ENCODE data around the gene NXPH1.
"Not testable (repeated sequence)": the region's sequence is repeated elsewhere in the genome, so short reads cannot be mapped to it uniquely, and the experiment has no call there.

Gene NXPH1

DNA sequence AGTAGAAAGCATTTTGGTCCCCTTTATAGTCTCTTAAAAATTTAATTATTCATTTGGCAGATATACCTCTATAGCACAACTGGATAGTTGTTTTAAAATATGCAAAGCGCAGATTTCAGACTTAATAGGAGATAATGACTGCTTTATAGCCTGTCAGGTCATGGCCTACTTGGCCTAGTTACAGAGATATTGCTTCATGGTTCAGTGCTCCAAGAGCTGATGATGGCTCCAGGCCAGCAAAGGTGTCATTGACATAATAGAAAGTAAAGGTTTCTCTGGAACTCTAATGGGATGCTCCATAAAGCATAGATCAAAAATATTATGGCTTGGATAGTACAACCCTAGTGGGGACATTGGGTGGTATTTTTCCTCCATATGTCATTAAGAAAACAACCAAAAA lies 285.7 kb downstream of the NXPH1 start:
- DNase-seq (ENCODE audit: low read depth) = no peak

DNA sequence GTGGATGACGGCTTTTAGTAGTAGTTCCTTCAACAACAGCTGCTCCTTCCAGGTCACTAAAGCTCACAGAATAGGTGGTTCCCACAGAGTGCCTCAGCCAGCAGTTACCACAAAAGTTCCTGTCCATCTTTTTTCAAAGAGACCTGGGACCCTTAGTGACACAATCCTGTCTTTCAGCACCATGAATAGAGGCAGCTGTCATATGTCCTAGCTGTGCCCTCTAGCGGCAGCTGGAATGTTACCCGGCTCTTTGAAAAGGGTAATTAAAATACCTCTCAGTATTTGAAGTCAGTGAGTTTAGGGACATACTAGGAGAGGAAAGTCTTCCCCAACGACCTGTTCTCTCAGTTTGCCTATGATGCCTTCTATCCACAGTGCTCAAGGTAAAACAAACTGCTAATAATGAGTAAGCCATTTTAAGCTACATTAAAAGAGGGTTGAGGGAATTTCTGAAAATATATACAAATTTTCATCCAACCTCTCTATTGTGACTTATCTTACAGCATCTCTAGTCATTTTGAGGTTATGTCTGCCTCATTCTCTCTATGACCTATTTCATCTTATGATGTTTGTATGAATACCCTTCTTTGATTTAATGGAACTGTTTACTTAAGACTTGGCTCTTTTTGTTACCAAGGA lies 290.8 kb downstream of the NXPH1 start:
- no peak for DNase-seq (ENCODE audit: low read depth)

DNA sequence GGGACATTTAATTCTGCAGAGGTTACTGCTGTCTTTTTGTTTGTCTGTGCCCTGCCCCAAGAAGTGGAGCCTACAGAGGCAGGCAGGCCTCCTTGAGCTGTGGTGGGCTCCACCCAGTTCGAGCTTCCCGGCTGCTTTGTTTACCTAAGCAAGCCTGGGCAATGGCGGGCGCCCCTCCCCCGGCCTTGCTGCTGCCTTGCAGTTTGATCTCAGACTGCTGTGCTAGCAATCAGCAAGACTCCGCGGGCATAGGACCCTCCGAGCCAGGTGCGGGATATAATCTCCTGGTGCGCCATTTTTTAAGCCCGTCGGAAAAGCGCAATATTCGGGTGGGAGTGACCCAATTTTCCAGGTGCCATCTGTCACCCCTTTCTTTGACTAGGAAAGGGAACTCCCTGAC lies 298.3 kb downstream of the NXPH1 start:
- not testable (repeated sequence) for DNase-seq (ENCODE audit: low read depth)

DNA sequence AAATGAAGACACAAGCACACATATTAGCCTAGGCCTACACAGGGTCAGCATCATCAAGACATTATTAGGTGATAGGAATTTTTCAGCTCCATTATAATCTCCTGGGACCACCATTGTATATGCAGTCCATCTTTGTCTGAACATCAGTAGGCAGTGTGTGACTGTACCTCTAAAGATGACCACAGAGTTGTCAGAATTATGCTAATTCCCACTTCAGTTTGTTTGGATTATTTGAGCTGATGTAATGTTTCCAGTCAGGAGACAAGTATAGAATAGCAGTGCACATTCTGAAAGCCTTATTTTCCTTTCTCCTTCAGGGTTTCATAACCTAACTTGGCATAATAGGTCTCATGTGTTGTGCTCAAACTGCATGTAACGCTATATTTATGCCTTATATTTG lies 306.4 kb downstream of the NXPH1 start:
- no peak for DNase-seq (ENCODE audit: low read depth)

DNA sequence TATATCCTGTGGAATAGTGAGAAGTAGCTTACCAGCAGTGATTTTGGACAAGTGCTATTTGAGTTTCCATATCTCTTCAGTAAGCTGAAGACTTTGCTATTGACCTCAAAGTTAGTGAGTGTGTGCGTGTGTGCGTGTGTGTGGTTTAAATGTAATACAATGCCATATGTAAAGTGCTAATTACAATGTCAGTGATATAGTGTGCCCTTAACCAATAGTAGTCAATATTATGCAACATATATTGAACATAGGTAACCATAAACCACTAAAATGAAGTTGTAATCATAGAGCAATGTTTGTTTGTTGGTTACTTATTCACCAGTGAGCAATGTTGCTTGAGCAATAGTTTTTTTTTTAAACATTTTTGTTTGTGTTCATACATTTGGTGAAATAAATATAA lies 309.4 kb downstream of the NXPH1 start:
- DNase-seq (ENCODE audit: low read depth) = no peak

DNA sequence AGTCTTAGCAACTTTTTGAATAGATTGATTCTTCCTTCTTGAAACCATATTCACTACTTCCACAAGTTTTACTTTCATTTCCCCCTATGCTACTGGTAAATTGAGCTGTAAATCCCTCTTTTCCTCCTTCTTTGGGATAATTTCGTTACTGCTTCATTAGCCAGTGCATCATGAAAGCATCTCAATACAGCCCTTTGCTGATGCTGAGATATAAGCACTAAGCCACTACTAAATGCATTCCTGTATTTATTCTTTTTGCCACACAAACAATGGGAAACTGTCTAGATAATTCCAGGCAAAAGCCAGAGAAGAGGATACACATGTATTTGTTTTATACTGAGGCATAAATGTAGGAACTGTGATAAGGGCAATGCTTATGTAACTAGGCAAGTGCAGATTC lies 313.9 kb downstream of the NXPH1 start:
- DNase-seq (ENCODE audit: low read depth) = no peak

DNA sequence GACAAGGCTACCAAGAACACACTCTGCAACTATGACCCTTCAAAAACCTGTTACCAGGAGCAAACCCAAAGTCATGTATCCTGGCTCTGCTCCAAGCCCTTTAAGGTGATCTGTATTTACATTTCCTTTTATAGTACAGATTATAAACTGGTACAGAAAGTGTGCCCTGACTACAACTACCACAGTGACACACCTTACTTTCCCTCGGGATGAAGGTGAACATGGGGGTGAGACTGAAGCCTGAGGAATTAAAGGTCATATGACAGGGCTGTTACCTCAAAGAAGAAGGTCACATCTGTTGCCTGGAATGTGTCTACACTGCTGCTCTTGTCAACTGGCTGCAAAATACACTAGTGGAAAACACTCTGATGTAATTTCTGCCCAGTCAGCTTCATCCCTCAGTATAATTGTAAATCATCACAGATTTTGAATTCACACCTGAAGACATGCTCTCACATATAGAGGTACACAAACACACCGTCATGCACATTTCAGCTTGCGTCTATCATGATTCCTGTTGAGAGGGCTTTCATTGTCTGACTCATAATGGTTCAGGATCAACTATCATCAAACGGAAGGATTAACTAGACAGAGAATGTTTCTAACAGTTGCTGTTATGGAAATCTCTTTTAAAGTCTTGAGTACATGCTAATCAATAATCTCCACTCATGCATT lies 318.3 kb downstream of the NXPH1 start:
- DNase-seq (ENCODE audit: low read depth) = no peak

DNA sequence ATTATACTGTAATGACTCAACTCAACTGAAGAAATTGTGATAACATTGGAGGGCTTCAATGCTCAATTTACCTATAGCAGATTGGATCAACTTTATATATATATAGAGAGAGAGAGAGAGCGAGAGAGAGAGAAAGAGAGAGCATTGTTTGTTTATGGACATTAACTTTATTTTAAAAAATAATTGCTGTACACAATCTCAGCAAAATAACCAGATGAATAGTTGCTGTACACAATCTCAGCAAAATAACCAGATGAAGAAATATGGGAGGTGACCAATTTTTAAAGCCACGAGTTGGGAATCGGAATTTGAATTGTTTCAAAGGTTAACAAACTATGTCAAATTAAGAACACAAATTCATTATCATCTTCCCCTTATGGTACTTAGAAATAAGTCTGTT lies 319.9 kb downstream of the NXPH1 start:
- DNase-seq (ENCODE audit: low read depth) = no peak

DNA sequence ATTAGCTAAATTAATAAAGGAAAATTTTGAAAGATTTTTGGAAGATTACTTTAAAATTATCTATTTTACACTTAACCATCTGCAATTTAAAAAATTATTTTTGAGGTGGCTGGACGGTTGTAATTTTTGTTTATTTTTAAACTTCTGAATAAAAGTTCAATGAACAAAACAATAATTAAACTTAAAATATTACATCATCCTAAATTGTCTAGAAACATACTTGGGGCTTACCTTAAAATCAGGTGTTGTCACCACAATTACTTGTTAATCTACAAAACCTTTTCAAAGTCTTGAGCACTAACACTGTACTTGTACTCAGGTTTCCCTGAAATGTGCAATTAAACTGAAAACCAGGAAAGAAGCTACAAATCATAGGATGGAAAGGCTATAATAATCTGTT lies 328.3 kb downstream of the NXPH1 start:
- DNase-seq (ENCODE audit: low read depth) = no peak

DNA sequence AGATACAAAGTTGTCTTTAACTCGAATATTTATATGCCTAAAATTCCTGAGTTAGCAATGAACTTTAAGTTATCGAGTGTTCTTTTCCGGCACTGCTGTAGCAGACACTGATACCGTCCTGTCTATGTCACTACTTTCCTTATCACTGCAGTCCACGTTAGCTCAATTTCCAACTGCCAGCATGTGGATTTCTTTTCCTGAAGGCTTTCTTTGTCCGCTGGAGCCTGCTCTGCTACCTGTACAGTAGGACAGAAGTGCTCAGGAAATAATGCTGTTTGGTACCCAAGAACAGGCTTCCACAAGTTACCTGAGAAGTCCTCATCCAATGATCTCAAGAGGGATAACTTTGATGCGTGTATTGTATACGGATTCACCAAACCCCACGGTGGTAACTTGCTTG lies 329.4 kb downstream of the NXPH1 start:
- no peak for DNase-seq (ENCODE audit: low read depth)

DNA sequence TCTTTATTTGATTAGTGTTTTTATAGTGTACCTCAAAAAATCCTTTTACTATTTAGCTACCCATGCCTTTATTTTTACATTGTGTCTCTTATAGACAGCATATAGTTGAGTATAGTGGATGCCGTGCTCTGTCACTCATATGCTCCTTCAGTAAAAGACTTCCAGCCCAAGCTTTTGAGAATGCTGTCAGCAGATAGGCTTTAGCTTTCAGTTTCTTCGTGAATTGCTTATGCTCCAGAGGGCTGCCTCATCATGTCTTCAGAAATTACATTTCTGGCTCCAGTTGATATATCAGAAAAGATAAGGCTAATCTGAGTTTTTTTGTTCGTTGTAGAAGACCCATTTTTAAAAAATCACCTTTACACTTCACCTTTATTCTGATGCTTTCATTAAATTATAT lies 332.0 kb downstream of the NXPH1 start:
- DNase-seq (ENCODE audit: low read depth) = no peak

DNA sequence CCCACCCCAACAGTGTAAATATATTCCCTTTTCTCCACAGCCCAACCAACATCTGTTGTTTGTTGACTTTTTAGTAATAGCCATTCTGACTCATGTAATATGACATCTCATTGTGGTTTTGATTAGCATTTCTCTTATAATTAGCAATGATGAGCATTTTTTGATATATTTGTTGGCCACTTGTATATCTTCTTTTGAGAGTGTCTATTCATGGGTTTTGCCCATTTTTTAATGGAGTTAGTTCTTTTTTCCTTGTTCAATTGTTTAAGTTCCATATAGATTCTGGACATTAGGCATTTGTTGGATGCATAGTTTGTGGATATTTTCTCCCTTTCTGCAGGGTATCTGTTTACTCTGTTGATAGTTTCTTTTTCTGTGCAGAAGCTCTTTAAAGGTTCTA lies 340.1 kb downstream of the NXPH1 start:
- no peak for DNase-seq (ENCODE audit: low read depth)

DNA sequence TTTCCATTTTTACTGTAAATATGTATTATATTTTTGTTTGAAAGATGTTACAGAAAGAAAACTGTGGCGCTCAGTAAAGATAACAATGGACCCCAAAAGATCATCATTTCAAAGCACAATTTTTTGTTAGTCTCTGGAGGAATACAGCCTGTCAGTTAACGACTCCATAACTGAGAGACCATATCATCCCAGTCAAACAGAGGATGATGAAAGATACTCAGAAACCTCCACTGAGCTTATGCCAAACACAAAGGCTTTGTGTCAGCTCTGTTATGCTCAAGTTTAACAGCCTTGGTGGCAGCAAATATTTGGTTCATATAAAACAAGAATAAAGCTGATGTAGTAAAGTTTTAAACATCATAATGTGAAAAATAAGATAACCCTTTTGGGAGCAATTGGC lies 345.1 kb downstream of the NXPH1 start:
- no peak for DNase-seq (ENCODE audit: low read depth)

DNA sequence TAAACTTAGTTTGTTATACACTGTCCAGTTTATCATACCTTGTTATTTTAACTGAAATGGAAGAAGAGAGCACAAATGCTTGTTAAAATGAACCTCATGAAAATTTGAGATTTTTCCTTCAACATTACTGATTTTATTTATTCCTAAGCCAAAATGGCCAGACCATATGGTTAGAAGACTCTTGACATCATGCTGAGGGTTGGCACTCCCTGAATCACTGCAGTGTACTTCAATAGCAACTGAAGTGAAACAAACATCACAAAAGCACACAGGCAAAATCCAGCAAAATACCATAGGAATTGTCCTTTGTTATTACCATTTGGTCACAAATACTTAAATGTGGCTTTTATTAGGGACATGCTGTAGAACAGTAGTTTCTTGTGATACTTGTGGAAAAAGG lies 347.8 kb downstream of the NXPH1 start:
- DNase-seq (ENCODE audit: low read depth) = no peak

DNA sequence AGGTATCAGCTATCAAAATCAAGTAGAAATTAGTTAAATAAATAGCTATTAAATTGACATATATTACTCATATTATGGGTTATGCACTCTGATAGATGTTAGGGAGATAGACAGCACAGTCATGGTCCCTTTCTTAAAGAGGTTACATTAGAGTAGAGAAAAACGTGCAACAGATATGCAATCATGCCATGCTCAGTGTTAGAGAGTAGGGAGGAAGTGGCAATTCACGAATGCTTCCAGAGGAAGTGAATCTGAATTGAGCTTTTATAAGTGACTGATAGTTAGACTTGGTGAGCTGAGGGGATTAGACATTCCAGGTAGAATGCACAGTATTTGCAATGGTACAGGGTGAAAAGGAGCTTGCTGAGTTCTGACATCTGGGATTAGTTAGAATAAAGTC lies 349.8 kb downstream of the NXPH1 start:
- DNase-seq (ENCODE audit: low read depth) = no peak

DNA sequence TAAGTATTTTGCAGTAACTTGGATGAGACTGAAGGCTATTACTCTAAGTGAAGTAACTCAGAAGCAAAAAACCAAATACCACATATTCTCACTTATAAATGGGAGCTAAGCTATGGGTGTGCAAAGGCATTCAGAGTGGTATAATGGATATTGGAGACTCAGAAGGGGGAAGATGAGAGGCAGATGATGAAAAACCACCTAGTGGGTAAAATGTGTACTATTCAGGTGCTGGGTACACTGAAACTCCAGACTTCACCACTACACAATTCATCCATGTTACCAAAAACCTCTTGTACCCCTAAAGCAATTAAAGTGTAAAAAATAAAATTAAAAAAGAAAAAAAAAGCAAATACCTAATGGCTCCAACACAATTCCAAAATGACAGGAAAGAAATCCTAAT lies 351.7 kb downstream of the NXPH1 start:
- DNase-seq (ENCODE audit: low read depth) = no peak

DNA sequence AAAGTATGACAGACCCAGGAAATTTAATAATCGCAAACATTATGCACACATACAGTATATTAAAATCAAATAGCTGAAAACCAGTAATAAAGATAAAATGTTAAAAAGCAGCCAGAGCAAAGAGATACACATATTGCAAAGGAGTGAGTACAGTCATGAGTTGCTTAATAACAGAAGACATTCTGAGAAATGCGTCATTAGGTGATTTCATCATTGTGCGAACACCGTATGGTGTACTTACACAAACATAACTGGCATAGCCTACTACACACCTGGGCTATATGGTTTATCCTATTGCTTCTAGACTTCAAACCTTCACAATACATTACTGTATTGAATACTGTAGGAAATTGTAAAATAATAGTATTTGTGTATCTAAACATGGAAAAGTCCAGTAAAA lies 367.6 kb downstream of the NXPH1 start:
- DNase-seq (ENCODE audit: low read depth) = no peak
